ENCODE results near the gene USP12.

GRCh38 chr13:27188239-27188638 is 16.6 kb upstream of the USP12 start:
- TF ChIP-seq CTCF (IDR thresholded peaks at IDR 0.05) (no peak), EP300 (IDR thresholded peaks at IDR 0.05) (no peak), POLR2A (IDR thresholded peaks at IDR 0.05) (no peak)

Data from ovary (tissue), 3 donors.